AG09309 (cell line): ENCODE results near the gene IQCE.

ENCODE experiments used
- DNase-seq: peaks from one replicate; pipeline ENCODE4 v3.0.0-alpha.2; 2010; ENCODE audit warnings: low read depth
- H3K4me3 ChIP-seq: 2 replicates; pipeline ENCODE4 v1.5.1; 2011; ENCODE audit warnings: mild to moderate bottlenecking, low read depth, low read length, moderate library complexity; ENCODE audit not compliant: control insufficient read depth
- TF ChIP-seq, protein P1 (sequence below): IDR thresholded peaks from 2 replicates; pipeline ENCODE4 v1.5.1; 2011; ENCODE audit warnings: mild to moderate bottlenecking, low read depth, low read length, inconsistent platforms; ENCODE audit not compliant: insufficient read depth, control insufficient read depth; ENCODE audit errors: missing control alignments

Gene IQCE

DNA sequence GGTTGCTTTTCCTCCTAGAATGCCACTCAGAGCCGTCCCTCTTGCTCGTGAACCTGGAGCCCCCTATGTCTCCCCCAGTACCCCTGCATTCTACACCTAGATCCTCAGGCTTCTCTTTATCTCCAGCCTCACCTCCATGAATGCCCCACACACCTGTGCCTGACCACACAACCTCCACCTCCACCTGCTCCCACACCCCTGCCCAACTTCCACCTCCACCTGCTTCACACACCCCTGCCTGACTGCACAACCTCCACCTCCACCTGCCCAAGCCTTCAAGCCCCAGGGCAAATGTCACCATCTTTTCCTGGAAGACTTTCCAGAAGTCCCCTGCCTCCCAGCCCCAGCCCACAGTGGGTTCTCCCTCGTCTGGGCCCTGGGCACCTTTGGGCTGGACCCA is 46.1 kb upstream of the IQCE start:
- no peak overlapping the region for H3K4me3 ChIP-seq
- TF ChIP-seq, protein P1, sequence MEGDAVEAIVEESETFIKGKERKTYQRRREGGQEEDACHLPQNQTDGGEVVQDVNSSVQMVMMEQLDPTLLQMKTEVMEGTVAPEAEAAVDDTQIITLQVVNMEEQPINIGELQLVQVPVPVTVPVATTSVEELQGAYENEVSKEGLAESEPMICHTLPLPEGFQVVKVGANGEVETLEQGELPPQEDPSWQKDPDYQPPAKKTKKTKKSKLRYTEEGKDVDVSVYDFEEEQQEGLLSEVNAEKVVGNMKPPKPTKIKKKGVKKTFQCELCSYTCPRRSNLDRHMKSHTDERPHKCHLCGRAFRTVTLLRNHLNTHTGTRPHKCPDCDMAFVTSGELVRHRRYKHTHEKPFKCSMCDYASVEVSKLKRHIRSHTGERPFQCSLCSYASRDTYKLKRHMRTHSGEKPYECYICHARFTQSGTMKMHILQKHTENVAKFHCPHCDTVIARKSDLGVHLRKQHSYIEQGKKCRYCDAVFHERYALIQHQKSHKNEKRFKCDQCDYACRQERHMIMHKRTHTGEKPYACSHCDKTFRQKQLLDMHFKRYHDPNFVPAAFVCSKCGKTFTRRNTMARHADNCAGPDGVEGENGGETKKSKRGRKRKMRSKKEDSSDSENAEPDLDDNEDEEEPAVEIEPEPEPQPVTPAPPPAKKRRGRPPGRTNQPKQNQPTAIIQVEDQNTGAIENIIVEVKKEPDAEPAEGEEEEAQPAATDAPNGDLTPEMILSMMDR = no peak
- no peak for DNase-seq

DNA sequence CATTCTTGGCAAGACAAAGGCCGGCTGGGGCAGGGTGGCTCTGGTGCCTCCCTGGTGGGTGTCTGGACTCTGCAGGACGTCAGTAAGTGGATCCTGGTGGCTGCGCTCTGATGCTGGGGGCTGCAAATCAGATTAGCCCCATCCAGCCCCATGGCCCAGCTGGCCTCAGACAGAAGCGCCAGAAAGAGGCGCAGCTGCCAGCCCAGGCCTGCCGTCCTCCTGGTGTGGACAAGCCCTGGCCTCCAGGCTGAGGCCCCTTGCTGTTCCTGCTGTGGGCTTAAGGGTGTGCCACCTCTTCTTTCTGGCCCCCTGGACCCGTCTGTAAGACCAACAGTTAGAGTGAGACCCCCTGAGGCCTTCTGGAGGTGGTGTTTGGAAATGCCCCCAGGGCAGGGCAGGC is 45.1 kb upstream of the IQCE start:
- no peak overlapping the region for H3K4me3 ChIP-seq
- TF ChIP-seq, protein P1 = no peak
- DNase-seq = no peak

DNA sequence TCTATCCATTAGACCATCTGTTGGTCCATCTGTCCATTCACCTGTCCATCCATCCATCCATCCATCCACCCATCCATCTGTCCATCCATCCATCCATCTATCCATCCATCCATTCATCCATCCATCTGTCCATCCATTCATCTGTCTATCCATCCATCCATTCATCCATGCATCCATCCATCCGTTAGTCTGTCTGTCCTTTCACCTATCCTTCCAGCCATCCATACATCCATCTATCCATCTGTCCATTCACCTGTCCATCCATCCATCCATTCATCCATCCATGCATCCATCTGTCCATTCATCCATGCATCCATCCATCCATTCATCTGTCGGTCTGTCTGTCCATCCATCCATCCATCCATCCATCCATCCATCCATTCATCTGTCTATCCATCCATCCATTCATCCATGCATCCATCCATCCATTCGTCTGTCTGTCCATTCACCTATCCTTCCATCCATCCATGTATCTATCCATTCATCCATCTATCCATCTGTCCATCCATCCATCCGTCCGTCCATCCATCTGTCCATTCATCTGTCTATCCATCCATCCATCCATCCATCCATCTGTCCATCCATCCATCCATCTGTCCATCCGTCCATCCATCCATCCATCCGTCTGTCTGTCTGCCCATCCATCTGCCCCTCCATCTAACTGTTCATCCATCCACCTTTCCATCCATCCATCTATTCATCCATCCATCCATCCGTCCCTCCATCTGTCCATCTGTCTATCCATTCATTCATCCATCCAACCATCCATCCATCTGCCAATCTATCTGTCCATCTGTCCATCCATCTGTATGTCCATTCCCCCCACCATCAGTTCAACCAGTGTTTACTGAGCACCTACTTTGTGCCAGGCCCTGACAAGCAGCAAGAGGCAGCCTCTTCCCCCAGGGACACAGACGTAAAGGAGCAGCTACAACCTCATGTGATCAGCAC is 44.0 kb upstream of the IQCE start:
- TF ChIP-seq, protein P1 = no peak
- DNase-seq = no peak
- no peak overlapping the region for H3K4me3 ChIP-seq

DNA sequence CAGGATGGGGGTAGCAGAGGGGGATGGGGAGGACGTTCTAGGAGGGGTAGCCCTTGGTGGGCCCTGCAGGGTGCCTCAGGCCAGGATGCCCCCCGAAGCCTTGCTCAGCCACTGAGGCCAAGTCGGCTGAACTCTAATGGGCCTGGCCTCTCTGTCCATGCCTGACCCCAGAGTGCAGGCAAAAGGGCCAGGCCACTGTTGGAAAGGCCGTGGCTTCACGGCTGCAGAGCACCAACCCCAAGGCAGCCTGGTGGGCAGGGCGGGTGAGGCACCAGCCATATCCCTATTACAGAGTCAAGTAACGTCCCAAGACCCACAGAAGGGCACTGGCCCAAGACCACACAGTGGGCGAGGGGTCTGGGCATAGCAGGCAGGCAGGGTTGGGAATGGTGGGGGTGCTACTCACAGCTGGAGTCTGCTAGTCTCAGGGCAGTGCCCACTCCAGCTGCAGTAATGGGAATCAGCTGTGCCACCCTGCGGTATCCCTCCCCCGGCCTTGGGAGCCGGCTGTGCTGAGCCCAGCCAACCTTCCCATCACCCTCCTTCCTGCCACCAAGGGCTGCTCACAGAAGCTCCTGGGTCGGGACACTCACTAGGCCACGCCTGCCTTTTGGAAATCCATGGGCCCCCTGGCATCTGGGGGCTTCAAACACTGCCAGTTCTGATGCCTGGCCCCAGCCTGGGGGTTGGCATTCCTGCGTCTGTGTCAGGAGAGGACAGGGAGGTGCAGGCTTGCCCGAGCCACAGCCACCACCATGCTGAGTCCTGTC is 43.2 kb upstream of the IQCE start:
- H3K4me3 ChIP-seq = no peak overlapping the region
- DNase-seq = no peak
- TF ChIP-seq, protein P1 = no peak

DNA sequence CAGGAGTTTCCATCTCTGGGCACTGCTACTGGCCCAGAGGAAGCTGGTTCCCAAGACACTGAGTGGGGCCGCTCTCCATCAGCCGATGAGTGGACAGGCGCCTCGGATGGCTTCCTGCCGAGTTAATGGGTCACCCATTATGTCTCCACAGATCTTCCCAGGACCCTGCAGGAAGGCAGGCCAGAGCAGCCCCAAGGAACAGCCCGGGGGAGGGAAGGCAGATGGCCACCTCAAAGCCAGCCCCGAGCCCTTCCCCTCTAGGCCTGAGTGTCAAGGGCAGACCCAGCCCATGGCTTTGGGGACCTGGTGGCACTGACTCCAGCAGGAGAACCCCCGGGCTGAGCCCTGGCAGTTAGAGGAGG is 42.6 kb upstream of the IQCE start:
- TF ChIP-seq, protein P1 = no peak
- no peak overlapping the region for H3K4me3 ChIP-seq
- no peak for DNase-seq

DNA sequence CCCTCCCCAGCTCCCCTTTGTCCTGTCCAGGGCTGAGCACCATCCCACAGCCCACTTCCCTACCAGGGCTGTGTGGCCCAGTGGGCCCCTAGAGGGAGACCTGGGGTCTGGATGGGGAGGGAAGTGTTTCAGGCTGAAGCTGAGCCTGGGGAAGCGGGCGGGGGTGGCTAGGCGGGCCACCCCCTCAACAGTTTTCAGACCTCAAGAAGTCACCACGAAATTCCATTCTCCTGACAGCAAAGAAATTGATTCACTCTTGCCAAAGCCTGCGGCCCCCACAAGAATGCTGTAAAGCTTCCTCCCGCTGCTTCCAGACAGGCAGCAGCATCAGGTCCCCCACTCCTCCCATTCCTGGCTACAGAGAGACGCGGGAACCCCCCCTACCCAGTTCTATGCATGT is 41.8 kb upstream of the IQCE start:
- TF ChIP-seq, protein P1 = peak; percentile 25
- H3K4me3 ChIP-seq = no peak overlapping the region; the same call in 1 of the 2 replicates
- peak; percentile 77 for DNase-seq
